HEK293 (cell line): ENCODE data around the gene CLEC12A.

ENCODE experiments used
- CTCF ChIA-PET: fragments of 350-600 bp; formaldehyde crosslinking; extraction: SDS; loops from one replicate; lab custom pipeline; 2021; ENCODE audit warnings: antibody characterized with exemption; lab: Yijun Ruan, JAX
- POLR2A ChIA-PET: fragments of 300-600 bp; formaldehyde crosslinking; extraction: SDS; loops from one replicate; lab custom pipeline; 2020; ENCODE audit warnings: antibody characterized with exemption, inconsistent platforms; lab: Yijun Ruan, JAX
- H3K27ac ChIP-seq: fragments of 200-500 bp; sonication (Bioruptor generic); 2 replicates; pipeline ENCODE4 v1.5.1; 2014; ENCODE audit warnings: low read depth, low read length, control low read depth, inconsistent platforms; ENCODE audit errors: extremely low read depth
- H3K36me3 ChIP-seq, 2 experiments: fragments of 200-500 bp in 1 of 2; sonication (Bioruptor generic) in 1 of 2; 1 replicate in 1 of 2; 2 replicates in 1 of 2; pipeline ENCODE4 v1.5.1; 2014 to 2017; ENCODE audit warnings: inconsistent platforms in 2 of 2, low read length in 2 of 2; ENCODE audit not compliant: control insufficient read depth in 2 of 2, insufficient read depth in 1 of 2
- H3K4me1 ChIP-seq: fragments of 200-500 bp; sonication (Bioruptor generic); 2 replicates; pipeline ENCODE4 v1.5.1; 2014; ENCODE audit warnings: mild to moderate bottlenecking, low read length, inconsistent platforms; ENCODE audit not compliant: control insufficient read depth, insufficient read depth
- H3K4me3 ChIP-seq: 2 replicates; pipeline ENCODE4 v1.5.1; 2011; ENCODE audit warnings: low read depth, mild to moderate bottlenecking, control low read depth, low read length, moderate library complexity
- H3K9me3 ChIP-seq: fragments of 200-500 bp; sonication (Bioruptor generic); 2 replicates; pipeline ENCODE4 v1.5.1; 2014; ENCODE audit warnings: low read depth, low read length, inconsistent platforms; ENCODE audit not compliant: control insufficient read depth, insufficient read depth
- BCL11A ChIP-seq: fragments of 450-650 bp; formaldehyde crosslinking; IDR thresholded peaks from 2 replicates; pipeline ENCODE4 v1.5.1; 2016; ENCODE audit warnings: low read depth, missing biosample characterization, missing genetic modification characterization
- EGR2 ChIP-seq: fragments of 450-650 bp; formaldehyde crosslinking; IDR thresholded peaks from 2 replicates; pipeline ENCODE4 v1.5.1; 2016; ENCODE audit warnings: low read depth, missing biosample characterization, missing genetic modification characterization
- KLF17 ChIP-seq: fragments of 450-650 bp; formaldehyde crosslinking; IDR thresholded peaks from 2 replicates; pipeline ENCODE4 v1.5.1; 2016; ENCODE audit warnings: missing biosample characterization, missing genetic modification characterization
- SETDB1 ChIP-seq: IDR thresholded peaks from one replicate; pipeline ENCODE4 v1.6.1; 2017; ENCODE audit warnings: mild to moderate bottlenecking, low read length, moderate library complexity, mixed read lengths; ENCODE audit not compliant: insufficient read length
- SP7 ChIP-seq: fragments of 450-650 bp; formaldehyde crosslinking; IDR thresholded peaks from 2 replicates; pipeline ENCODE4 v1.5.1; 2016; ENCODE audit warnings: missing biosample characterization, missing genetic modification characterization
- ZFP37 ChIP-seq: fragments of 450-650 bp; formaldehyde crosslinking; IDR thresholded peaks from 2 replicates; pipeline ENCODE4 v1.5.1; 2016; ENCODE audit warnings: missing biosample characterization, missing genetic modification characterization
- ZNF175 ChIP-seq: fragments of 450-650 bp; formaldehyde crosslinking; IDR thresholded peaks from 2 replicates; pipeline ENCODE4 v1.5.1; 2016; ENCODE audit warnings: missing biosample characterization, missing genetic modification characterization
- ZNF19 ChIP-seq: fragments of 450-650 bp; formaldehyde crosslinking; IDR thresholded peaks from 2 replicates; pipeline ENCODE4; 2016; ENCODE audit warnings: missing biosample characterization, missing genetic modification characterization, low read depth
- ZNF2 ChIP-seq: fragments of 450-650 bp; formaldehyde crosslinking; IDR thresholded peaks from 2 replicates; pipeline ENCODE4 v1.5.1; 2016; ENCODE audit warnings: missing biosample characterization, missing genetic modification characterization
- ZNF266 ChIP-seq: fragments of 450-650 bp; formaldehyde crosslinking; IDR thresholded peaks from 2 replicates; pipeline ENCODE4 v1.5.1; 2016; ENCODE audit warnings: missing biosample characterization, missing genetic modification characterization, low read depth
- ZNF324 ChIP-seq: fragments of 450-650 bp; formaldehyde crosslinking; IDR thresholded peaks from 2 replicates; pipeline ENCODE4 v1.5.1; 2016; ENCODE audit warnings: missing biosample characterization, missing genetic modification characterization
- ZNF37A ChIP-seq: fragments of 450-650 bp; IDR thresholded peaks from 2 replicates; pipeline ENCODE4 v1.5.1; 2018; ENCODE audit warnings: missing biosample characterization, missing genetic modification characterization
- ZNF416 ChIP-seq: fragments of 450-650 bp; formaldehyde crosslinking; IDR thresholded peaks from 2 replicates; pipeline ENCODE4 v1.5.1; 2016; ENCODE audit warnings: missing biosample characterization, missing genetic modification characterization
- ZNF433 ChIP-seq: fragments of 450-650 bp; formaldehyde crosslinking; IDR thresholded peaks from 2 replicates; pipeline ENCODE4 v1.5.1; 2016; ENCODE audit warnings: missing biosample characterization, missing genetic modification characterization, low read depth
- ZNF558 ChIP-seq: fragments of 450-650 bp; formaldehyde crosslinking; IDR thresholded peaks from 2 replicates; pipeline ENCODE4 v1.5.1; 2016; ENCODE audit warnings: missing biosample characterization, missing genetic modification characterization
- ZNF560 ChIP-seq: fragments of 450-650 bp; formaldehyde crosslinking; IDR thresholded peaks from 2 replicates; pipeline ENCODE4 v1.5.1; 2017; ENCODE audit warnings: missing biosample characterization, missing genetic modification characterization, borderline replicate concordance
- ZNF585B ChIP-seq: fragments of 450-650 bp; formaldehyde crosslinking; IDR thresholded peaks from 2 replicates; pipeline ENCODE4 v1.5.1; 2016; ENCODE audit warnings: missing biosample characterization, missing genetic modification characterization
- ZNF654 ChIP-seq: fragments of 450-650 bp; formaldehyde crosslinking; IDR thresholded peaks from 2 replicates; pipeline ENCODE4 v1.5.1; 2016; ENCODE audit warnings: low read depth, missing biosample characterization, missing genetic modification characterization
- ZNF658 ChIP-seq: fragments of 450-650 bp; formaldehyde crosslinking; IDR thresholded peaks from 2 replicates; pipeline ENCODE4; 2016; ENCODE audit warnings: missing biosample characterization, missing genetic modification characterization
- ZNF677 ChIP-seq: fragments of 450-650 bp; IDR thresholded peaks from 2 replicates; pipeline ENCODE4 v1.5.0; 2018; ENCODE audit warnings: missing biosample characterization, mild to moderate bottlenecking, missing genetic modification characterization, moderate library complexity
- ZNF747 ChIP-seq: fragments of 450-650 bp; formaldehyde crosslinking; IDR thresholded peaks from 2 replicates; pipeline ENCODE4 v1.5.1; 2016; ENCODE audit warnings: missing biosample characterization, missing genetic modification characterization
- ZSCAN23 ChIP-seq: fragments of 450-650 bp; formaldehyde crosslinking; IDR thresholded peaks from 2 replicates; pipeline ENCODE4 v1.5.1; 2016; ENCODE audit warnings: missing biosample characterization, missing genetic modification characterization
- ZSCAN30 ChIP-seq: fragments of 450-650 bp; IDR thresholded peaks from 2 replicates; pipeline ENCODE4 v1.5.1; 2018; ENCODE audit warnings: missing biosample characterization, mild to moderate bottlenecking, missing genetic modification characterization, moderate library complexity

Gene CLEC12A

DNA sequence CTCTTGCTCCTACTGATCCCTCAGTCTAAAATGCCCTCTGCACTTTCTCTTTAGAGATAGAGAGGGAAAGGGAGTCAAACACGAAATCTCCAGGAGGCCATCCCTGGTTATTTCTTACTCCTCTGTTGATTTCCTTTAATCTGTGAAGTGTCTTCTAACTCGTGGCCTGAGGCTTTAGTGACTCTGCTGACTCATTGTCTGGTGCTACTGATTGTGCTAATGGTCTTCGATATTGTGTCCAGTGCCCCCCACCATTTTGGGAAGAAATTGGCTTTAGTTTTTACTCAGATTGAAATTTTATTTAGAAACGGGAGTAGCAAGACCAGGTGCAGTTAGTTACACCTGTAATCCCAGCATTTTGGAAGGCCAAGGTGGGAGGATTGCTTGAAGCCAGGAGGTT lies 60.1 kb downstream of the CLEC12A start:
- ChIA-PET CTCF (interaction anchor here (0.6 to 1.6 kb wide), 3 partner anchors 22 to 123 kb away, joined by 3 to 4 read pairs (median 4); no protein-coding TSS in a partner anchor), POLR2A (no interaction called here)
- Histone ChIP-seq H3K27ac (no peak overlapping the region), H3K4me1 (no peaks in the 10 kb centered on the region), H3K36me3 (no peaks in the 10 kb centered on the region), H3K4me3 (no peak overlapping the region), H3K9me3 (no peaks in the 10 kb centered on the region)
- TF ChIP-seq ZNF324 (tag by site-specific recombination) (no peak), ZFP37 (no peak), BCL11A (tag by site-specific recombination) (no peak), ZNF433 (tag by site-specific recombination) (no peak), ZSCAN30 (no peak), ZNF558 (tag by site-specific recombination) (no peak), ZNF19 (tag by site-specific recombination) (no peak), ZNF37A (tag by site-specific recombination) (no peak), ZNF266 (no peak), ZNF175 (tag by site-specific recombination) (no peak), ZNF658 (tag by site-specific recombination) (no peak), ZNF2 (tag by site-specific recombination) (no peak), ZNF677 (no peak), KLF17 (tag by site-specific recombination) (no peak), ZNF585B (tag by site-specific recombination) (no peak), SP7 (tag by site-specific recombination) (no peak), EGR2 (tag by site-specific recombination) (no peak), SETDB1 (no peak)

DNA sequence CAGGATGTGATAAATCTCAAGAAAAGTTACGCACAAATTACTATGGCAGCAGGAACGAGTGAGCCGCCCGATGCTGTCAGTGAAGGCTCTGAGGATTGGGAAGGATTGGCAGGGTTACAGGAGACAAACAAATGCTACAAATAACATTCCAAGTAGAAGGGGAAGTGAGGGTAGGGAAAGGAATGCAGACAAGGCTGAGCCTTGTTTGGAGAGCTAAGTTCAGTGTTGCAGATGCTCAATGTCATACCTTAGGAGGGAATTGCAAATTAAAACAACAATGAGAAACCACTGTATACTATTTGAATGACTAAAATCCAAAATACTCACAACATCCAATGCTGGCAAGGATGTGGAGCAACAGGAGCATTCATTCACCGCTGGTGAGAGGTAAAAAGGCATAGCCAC lies 60.6 kb downstream of the CLEC12A start:
- Histone ChIP-seq H3K4me1 (no peaks in the 10 kb centered on the region), H3K27ac (no peak overlapping the region), H3K36me3 (no peaks in the 10 kb centered on the region), H3K9me3 (no peaks in the 10 kb centered on the region), H3K4me3 (no peak overlapping the region)
- TF ChIP-seq BCL11A (tag by site-specific recombination) (no peak), ZSCAN23 (tag by site-specific recombination) (no peak), ZNF677 (no peak), ZNF560 (no peak), ZNF416 (tag by site-specific recombination) (no peak)
- CTCF ChIA-PET: interaction anchor here (1.1 to 1.6 kb wide), 2 partner anchors 22 to 108 kb away, joined by 4 read pairs; no protein-coding TSS in a partner anchor
- POLR2A ChIA-PET: no interaction called here

DNA sequence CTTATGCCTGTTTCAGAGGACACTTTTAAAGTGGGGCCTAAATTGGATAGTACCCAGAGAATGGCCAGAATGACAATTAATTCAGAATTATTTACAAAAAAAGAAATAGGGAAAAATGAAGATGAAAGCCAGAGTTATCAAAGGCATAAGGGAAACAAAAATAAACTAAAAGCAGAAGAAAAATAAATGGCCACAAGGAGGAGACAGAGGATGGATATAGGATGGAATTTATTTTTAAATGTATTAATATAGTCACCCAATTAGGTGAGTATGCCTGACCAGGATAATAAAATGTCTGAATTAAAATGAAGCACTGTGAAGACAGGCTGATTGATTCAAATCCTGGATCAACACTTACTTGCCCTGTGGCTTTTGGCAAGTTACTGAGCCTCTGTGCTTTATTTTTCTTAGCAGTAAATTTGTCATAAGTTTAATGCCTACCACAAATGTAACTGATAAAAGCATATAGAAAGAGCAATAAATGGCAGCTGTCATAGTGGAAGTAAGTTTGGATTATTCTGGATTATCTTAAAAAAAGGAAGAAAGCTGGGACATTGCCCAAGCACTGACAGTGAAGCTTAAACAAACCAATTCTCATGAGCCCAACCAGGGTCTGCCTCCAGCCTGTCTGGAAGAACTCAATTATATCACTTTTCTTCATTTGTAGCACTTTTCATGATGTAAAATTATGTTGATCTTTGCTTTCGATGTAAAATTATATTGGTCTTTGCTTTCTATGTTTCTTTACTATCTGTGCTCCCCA lies 62.8 kb downstream of the CLEC12A start:
- POLR2A ChIA-PET: no interaction called here
- H3K36me3 ChIP-seq: no peaks in the 10 kb centered on the region

More for the DNA sequence above, 62.8 kb downstream of the CLEC12A start:
- Histone ChIP-seq H3K9me3 (no peaks in the 10 kb centered on the region), H3K4me3 (no peak overlapping the region), H3K27ac (no peak overlapping the region), H3K4me1 (no peaks in the 10 kb centered on the region)
- TF ChIP-seq ZNF654 (peak; percentile 72), ZNF747 (no peak)
- CTCF ChIA-PET: interaction anchor here (0.7 to 1.7 kb wide), 13 partner anchors 11 to 296 kb away, joined by 3 to 11 read pairs (median 3); partner anchors contain the start of genes CLEC7A and OLR1
